ENCODE measurements around the gene MACROD2. TPM values are rescaled to one million over a fixed set of nuclear protein-coding genes. Genes with fewer than 3 reads are reported as not detected.

The MACROD2 gene
- total RNA-seq, 1 experiment from 2014 or later: 3.7 TPM

- TF ChIP-seq YY1 (IDR thresholded peaks at IDR 0.05; ENCODE audit: extremely low read depth, insufficient replicate concordance, low read depth, low read length): no peak
Observed at GRCh38 chr20:15333170-15333569, 1337.9 kb downstream of the MACROD2 start (continued).

GRCh38 chr20:15336011-15336410 lies 1340.7 kb downstream of the MACROD2 start:
- RAD21 ChIA-PET (ENCODE audit: low non-redundant PET in 1 of 2, low total read pairs in 2 of 2, uncharacterized antibody in 2 of 2, unreplicated experiment in 2 of 2): no interaction called here
- no peak overlapping the region for H3K4me2 ChIP-seq (ENCODE audit: low read length)
- BruUV-seq (replicated peaks): no TSS peak
- POLR2A ChIA-PET: no interaction called here
- H3K27ac ChIP-seq (ENCODE audit: low read depth, low read length): no peak overlapping the region
- intact Hi-C loops (cut with micrococcal nuclease): no loop called here
- ATAC-seq (no peak), DNase-seq (ENCODE audit: low read depth, low spot score) (no peak)
- H4K20me1 ChIP-seq (ENCODE audit: insufficient read depth): no peaks in the 10 kb centered on the region
- H3K9me3 ChIP-seq (ENCODE audit: control insufficient read depth in 1 of 2, insufficient read depth in 1 of 2, low read depth in 1 of 2, low read length in 2 of 2): no peaks in the 10 kb centered on the region; a peak in 1 of 4 replicates
- H3K27me3 ChIP-seq (ENCODE audit: insufficient read depth, low read length): no peaks in the 10 kb centered on the region
- no peaks in the 10 kb centered on the region for H3K4me1 ChIP-seq (ENCODE audit: control insufficient read depth in 1 of 2, insufficient read depth in 2 of 2, low read length in 2 of 2)
- CTCF ChIA-PET: no interaction called here
- H3K9me2 ChIP-seq (ENCODE audit: insufficient read depth): no peaks in the 10 kb centered on the region
- H3K36me3 ChIP-seq (ENCODE audit: control insufficient read depth in 1 of 2, insufficient read depth in 2 of 2, low read length in 2 of 2): no peaks in the 10 kb centered on the region
- no peak overlapping the region for H3K9ac ChIP-seq (ENCODE audit: low read length)
- H2AFZ ChIP-seq (ENCODE audit: low read depth, low read length, poor library complexity, severe bottlenecking): no peak overlapping the region
- no peak overlapping the region for H3K4me3 ChIP-seq (replicated peaks in 1 of 2; ENCODE audit: low read depth in 1 of 2, low read length in 2 of 2)
- H3K79me2 ChIP-seq (ENCODE audit: insufficient read depth, low read length): no peaks in the 10 kb centered on the region
- TF ChIP-seq TCF7L2 (IDR thresholded peaks at IDR 0.05; ENCODE audit: borderline replicate concordance, extremely low read depth, insufficient read depth, insufficient read length): no peak
- no peak for TF ChIP-seq EZH2 (IDR thresholded peaks at IDR 0.05)

GRCh38 chr20:15336536-15336935 lies 1341.2 kb downstream of the MACROD2 start:
- Histone ChIP-seq H3K9me2 (ENCODE audit: insufficient read depth) (no peaks in the 10 kb centered on the region), H3K4me2 (ENCODE audit: low read length) (no peak overlapping the region), H3K27ac (ENCODE audit: low read depth, low read length) (no peak overlapping the region), H3K79me2 (ENCODE audit: insufficient read depth, low read length) (no peaks in the 10 kb centered on the region), H2AFZ (ENCODE audit: low read depth, low read length, poor library complexity, severe bottlenecking) (no peak overlapping the region), H3K27me3 (ENCODE audit: insufficient read depth, low read length) (no peaks in the 10 kb centered on the region), H3K9me3 (ENCODE audit: control insufficient read depth in 1 of 2, insufficient read depth in 1 of 2, low read depth in 1 of 2, low read length in 2 of 2) (no peaks in the 10 kb centered on the region; a peak in 1 of 4 replicates), H3K9ac (ENCODE audit: low read length) (no peak overlapping the region), H3K4me1 (ENCODE audit: control insufficient read depth in 1 of 2, insufficient read depth in 2 of 2, low read length in 2 of 2) (no peaks in the 10 kb centered on the region), H3K36me3 (ENCODE audit: control insufficient read depth in 1 of 2, insufficient read depth in 2 of 2, low read length in 2 of 2) (no peaks in the 10 kb centered on the region), H4K20me1 (ENCODE audit: insufficient read depth) (no peaks in the 10 kb centered on the region), H3K4me3 (replicated peaks in 1 of 2; ENCODE audit: low read depth in 1 of 2, low read length in 2 of 2) (no peak overlapping the region)
- DNase-seq (ENCODE audit: low read depth, low spot score) (no peak), ATAC-seq (no peak)
- intact Hi-C loops (cut with micrococcal nuclease): no loop called here
- CTCF ChIA-PET: no interaction called here
- RAD21 ChIA-PET (ENCODE audit: low non-redundant PET in 1 of 2, low total read pairs in 2 of 2, uncharacterized antibody in 2 of 2, unreplicated experiment in 2 of 2): no interaction called here
- no TSS peak for BruUV-seq (replicated peaks)
- POLR2A ChIA-PET: no interaction called here
- TF ChIP-seq YY1 (IDR thresholded peaks at IDR 0.05; ENCODE audit: extremely low read depth, insufficient replicate concordance, low read depth, low read length) (no peak), SP1 (IDR thresholded peaks at IDR 0.05; ENCODE audit: low read depth) (no peak), ATF3 (IDR thresholded peaks at IDR 0.05) (no peak), EZH2 (IDR thresholded peaks at IDR 0.05) (no peak), POLR2AphosphoS5 (IDR thresholded peaks at IDR 0.05; ENCODE audit: low read depth, low read length) (no peak), ELF1 (IDR thresholded peaks at IDR 0.05; ENCODE audit: borderline replicate concordance, low read depth) (no peak), REST (IDR thresholded peaks at IDR 0.05; ENCODE audit: low read depth) (no peak), MAX (IDR thresholded peaks at IDR 0.05) (no peak), SIN3A (IDR thresholded peaks at IDR 0.05; ENCODE audit: low read depth) (no peak), ZNF274 (IDR thresholded peaks at IDR 0.05; ENCODE audit: low read depth, low read length) (no peak), EZH2phosphoT487 (IDR thresholded peaks at IDR 0.05; ENCODE audit: borderline replicate concordance) (no peak)

Data from HCT116 (cell line).